Fibroblast of lung (primary cell): ENCODE data around the gene TLE5. TPM values are rescaled to one million over a fixed set of nuclear protein-coding genes. Genes with fewer than 3 reads are reported as not detected.
A peak's percentile ranks its signal among the peaks of the same experiment; 100 is the strongest.

Experiments used
- DNase-seq, 2 donors: peaks; one replicate each; pipeline versions ENCODE4 v3.0.0 to v3.0.0-alpha.2; 2010; ENCODE audit warnings: low read depth in 2 of 2
- H2AFZ ChIP-seq: 2 replicates; pipeline ENCODE4 v1.5.1; 2012; ENCODE audit warnings: low read length, control low read depth, inconsistent platforms
- H3K27ac ChIP-seq: 2 replicates; pipeline ENCODE4 v1.5.1; 2011; ENCODE audit warnings: low read length, control low read depth; ENCODE audit not compliant: insufficient read depth
- H3K27me3 ChIP-seq: 2 replicates; pipeline ENCODE4 v1.5.1; 2011; ENCODE audit warnings: mild to moderate bottlenecking, low read length; ENCODE audit not compliant: control insufficient read depth, insufficient read depth
- H3K36me3 ChIP-seq: 2 replicates; pipeline ENCODE4 v1.5.1; 2011; ENCODE audit warnings: low read length; ENCODE audit not compliant: control insufficient read depth, insufficient read depth
- H3K4me1 ChIP-seq: 2 replicates; pipeline ENCODE4 v1.5.1; 2011; ENCODE audit warnings: low read length; ENCODE audit not compliant: control insufficient read depth, insufficient read depth; ENCODE audit errors: extremely low read depth
- H3K4me2 ChIP-seq: 2 replicates; pipeline ENCODE4 v1.5.1; 2011; ENCODE audit warnings: low read length, control low read depth; ENCODE audit not compliant: insufficient read depth; ENCODE audit errors: extremely low read depth
- H3K4me3 ChIP-seq, 4 experiments: fragments of 200-600 bp in 1 of 4; sonication (generic) in 1 of 4; replicated peaks in 1 of 4; 2 replicates each; pipeline ENCODE4 v1.5.1; 2011 to 2016; ENCODE audit warnings: low read length in 4 of 4, low read depth in 3 of 4, mild to moderate bottlenecking in 3 of 4, control low read depth in 2 of 4, inconsistent platforms in 1 of 4, mixed read lengths in 1 of 4; ENCODE audit not compliant: insufficient read depth in 1 of 4; ENCODE audit errors: control extremely low read depth in 1 of 4
- H3K79me2 ChIP-seq: 2 replicates; pipeline ENCODE4 v1.5.1; 2012; ENCODE audit warnings: mild to moderate bottlenecking, low read length, inconsistent platforms; ENCODE audit not compliant: control insufficient read depth, insufficient read depth
- H3K9ac ChIP-seq: 2 replicates; pipeline ENCODE4 v1.5.1; 2011; ENCODE audit warnings: mild to moderate bottlenecking, low read length, control low read depth; ENCODE audit not compliant: insufficient read depth
- H3K9me3 ChIP-seq: 2 replicates; pipeline ENCODE4 v1.5.1; 2012; ENCODE audit warnings: low read depth, low read length; ENCODE audit not compliant: control insufficient read depth, insufficient read depth
- H4K20me1 ChIP-seq: 2 replicates; pipeline ENCODE4 v1.5.1; 2011; ENCODE audit warnings: low read length; ENCODE audit not compliant: control insufficient read depth, insufficient read depth; ENCODE audit errors: extremely low read depth
- CTCF ChIP-seq, 2 donors: IDR thresholded peaks in 1 of 2; conservative IDR thresholded peaks in 1 of 2; 1 replicate in 1 of 2; 2 replicates in 1 of 2; pipeline ENCODE4 v1.5.1; 2011 to 2012; ENCODE audit warnings: low read length in 2 of 2, control low read depth in 1 of 2, inconsistent platforms in 1 of 2, low read depth in 1 of 2, mild to moderate bottlenecking in 1 of 2
- EZH2 ChIP-seq: IDR thresholded peaks from 2 replicates; pipeline ENCODE4 v1.5.1; 2012; ENCODE audit warnings: low read length, control low read depth, mild to moderate bottlenecking; ENCODE audit errors: missing control alignments
- polyA plus RNA-seq, 2 donors: library from polyadenylated mRNA; depleted of rRNA in 1 of 2; stranded (reverse) in 1 of 2; unstranded in 1 of 2; fragments of >200 nt; gene quantifications; 2 replicates each; pipeline ENCODE4 v1.2.1, GENCODE V29; 2011 to 2012; ENCODE audit warnings: missing spikeins in 1 of 2
- total RNA-seq: library from RNA; depleted of rRNA; stranded (reverse); fragments of >200 nt; gene quantifications from 2 replicates; pipeline ENCODE4 v1.2.1, GENCODE V29; 2014

The TLE5 gene
- total and polyA plus RNA-seq, 2 donors (not counting 1 experiment from before 2014, with no cell fraction given) = 173 to 319 TPM

DNA sequence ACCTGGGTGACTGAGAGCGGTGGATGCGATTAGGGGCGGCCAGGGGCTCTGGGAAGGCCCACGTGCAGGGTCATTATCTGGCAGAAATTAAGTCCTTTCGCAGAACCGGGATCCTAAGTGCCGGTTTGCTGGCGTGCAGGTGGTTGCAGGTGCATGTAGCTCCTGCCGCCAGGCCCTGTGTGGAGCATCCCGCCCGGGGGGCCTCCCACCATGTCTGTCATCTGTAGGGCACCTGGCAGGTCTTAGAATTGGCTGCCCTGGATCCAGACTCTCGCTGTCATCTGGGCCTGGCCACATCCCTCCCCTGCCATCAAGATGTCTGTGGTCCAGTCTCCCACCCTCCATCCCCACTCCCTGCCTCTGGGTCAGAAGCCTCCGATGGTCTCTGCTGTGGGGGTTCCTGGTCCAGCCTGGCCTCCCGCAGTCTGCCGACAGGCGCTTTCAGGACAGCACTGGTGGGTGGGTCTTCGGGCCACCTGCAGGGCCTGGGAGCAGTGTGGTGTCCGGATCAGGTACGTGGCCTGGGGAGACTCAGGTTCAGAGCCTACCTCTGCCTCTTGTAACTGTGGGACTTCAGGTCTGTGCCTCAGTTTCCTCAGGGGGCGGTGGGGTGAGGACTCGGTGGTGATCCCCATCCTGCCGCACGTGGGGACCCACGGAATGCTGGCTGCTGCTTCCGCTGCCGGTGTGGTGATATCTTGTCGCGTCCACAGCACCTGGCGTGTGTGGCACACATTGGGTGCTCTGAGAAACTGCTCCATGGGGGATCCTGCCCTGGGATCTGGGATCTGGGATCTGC is 37.3 kb upstream of the TLE5 start:
- peak overlapping the region; percentile 70 for H3K9ac ChIP-seq
- no peak overlapping the region for H2AFZ ChIP-seq
- H3K27ac ChIP-seq = peak overlapping the region; percentile 82
- no peaks in the 10 kb centered on the region for H3K9me3 ChIP-seq
- DNase-seq = no peak
- peak overlapping the region in 2 of 4 experiments; percentile 51 to 91 for H3K4me3 ChIP-seq
- no peak for TF ChIP-seq CTCF (conservative IDR thresholded peaks at IDR 0.05 in 1 of 2, IDR thresholded peaks at IDR 0.05 in 1 of 2; ENCODE audit: low read depth in 1 of 2, low read length in 2 of 2)
- TF ChIP-seq EZH2 = no peak
- H3K79me2 ChIP-seq = peaks cover 91% of the 10 kb centered on the region
- no peaks in the 10 kb centered on the region for H3K27me3 ChIP-seq
- no peaks in the 10 kb centered on the region for H4K20me1 ChIP-seq
- H3K4me2 ChIP-seq = peak overlapping the region; percentile 95
- no peaks in the 10 kb centered on the region for H3K36me3 ChIP-seq
- peaks cover 15% of the 10 kb centered on the region for H3K4me1 ChIP-seq

GRCh38 chr19:3098515-3099346 is 36.4 kb upstream of the TLE5 start:
- Histone ChIP-seq H3K27ac (peak overlapping the region; percentile 82), H3K27me3 (no peaks in the 10 kb centered on the region), H3K79me2 (peaks cover 85% of the 10 kb centered on the region), H3K36me3 (no peaks in the 10 kb centered on the region), H4K20me1 (no peaks in the 10 kb centered on the region), H2AFZ (peak overlapping the region; percentile 38), H3K9me3 (no peaks in the 10 kb centered on the region), H3K4me1 (peaks cover 15% of the 10 kb centered on the region), H3K4me3 (peak overlapping the region; percentile 28 to 91 (median 44)), H3K4me2 (peak overlapping the region; percentile 95), H3K9ac (peak overlapping the region; percentile 70)
- DNase-seq = peak in 1 of 2 donors; percentile 28
- TF ChIP-seq CTCF (conservative IDR thresholded peaks at IDR 0.05 in 1 of 2, IDR thresholded peaks at IDR 0.05 in 1 of 2; ENCODE audit: low read depth in 1 of 2, low read length in 2 of 2) (no peak), EZH2 (no peak)

- Histone ChIP-seq H3K36me3 (no peaks in the 10 kb centered on the region), H3K79me2 (peaks cover 85% of the 10 kb centered on the region), H2AFZ (no peak overlapping the region), H3K4me2 (peak overlapping the region; percentile 95), H4K20me1 (no peaks in the 10 kb centered on the region), H3K9ac (peak overlapping the region; percentile 70), H3K27ac (peak overlapping the region; percentile 82), H3K27me3 (no peaks in the 10 kb centered on the region), H3K4me1 (peaks cover 15% of the 10 kb centered on the region), H3K9me3 (no peaks in the 10 kb centered on the region), H3K4me3 (peak overlapping the region in 3 of 4 experiments; percentile 36 to 91 (median 51))
- TF ChIP-seq EZH2 = no peak
- no peak for TF ChIP-seq CTCF (conservative IDR thresholded peaks at IDR 0.05 in 1 of 2, IDR thresholded peaks at IDR 0.05 in 1 of 2; ENCODE audit: low read depth in 1 of 2, low read length in 2 of 2)
- DNase-seq = no peak
Measured at GRCh38 chr19:3098141-3098514, 35.8 kb upstream of the TLE5 start.
